ENCODE data around the gene NAMPT. TPM values are rescaled to one million over a fixed set of nuclear protein-coding genes. Genes with fewer than 3 reads are reported as not detected.

NAMPT gene
- total RNA-seq, 1 experiment from 2014 or later = 68.3 TPM

- no peak for DNase-seq (ENCODE audit: low spot score)
These were observed 11.6 kb downstream of the NAMPT start for GRCh38 chr7:106273009-106273668.

GRCh38 chr7:106270122-106270977 lies 14.4 kb downstream of the NAMPT start:
- no peak for DNase-seq (ENCODE audit: low spot score)

GRCh38 chr7:106269254-106269961 lies 15.4 kb downstream of the NAMPT start:
- no peak for DNase-seq (ENCODE audit: low spot score)

- DNase-seq (ENCODE audit: low spot score) = no peak
These were observed 19.6 kb downstream of the NAMPT start for GRCh38 chr7:106265133-106265532.

- DNase-seq (ENCODE audit: low spot score) = no peak
These were observed 22.4 kb downstream of the NAMPT start for GRCh38 chr7:106262221-106262881.

GRCh38 chr7:106260136-106260561 lies 24.6 kb downstream of the NAMPT start:
- DNase-seq (ENCODE audit: low spot score) = no peak

- DNase-seq (ENCODE audit: low spot score) = no peak
These were observed 26.0 kb downstream of the NAMPT start for GRCh38 chr7:106258789-106259188.

GRCh38 chr7:106257752-106258151 lies 27.0 kb downstream of the NAMPT start:
- DNase-seq (ENCODE audit: low spot score) = no peak

GRCh38 chr7:106256144-106256543 lies 28.6 kb downstream of the NAMPT start:
- no peak for DNase-seq (ENCODE audit: low spot score)

GRCh38 chr7:106255246-106255645 lies 29.5 kb downstream of the NAMPT start:
- no peak for DNase-seq (ENCODE audit: low spot score)

GRCh38 chr7:106254525-106255116 lies 30.2 kb downstream of the NAMPT start:
- no peak for DNase-seq (ENCODE audit: low spot score)

GRCh38 chr7:106252568-106252967 lies 32.2 kb downstream of the NAMPT start:
- DNase-seq (ENCODE audit: low spot score) = no peak

- no peak for DNase-seq (ENCODE audit: low spot score)
These were observed 35.3 kb downstream of the NAMPT start for GRCh38 chr7:106249488-106249887.

- DNase-seq (ENCODE audit: low spot score) = no peak
These were observed 36.2 kb downstream of the NAMPT start for GRCh38 chr7:106248600-106248999.

GRCh38 chr7:106247841-106248240 lies 36.9 kb downstream of the NAMPT start:
- no peak for DNase-seq (ENCODE audit: low spot score)

- no peak for DNase-seq (ENCODE audit: low spot score)
These were observed 37.7 kb downstream of the NAMPT start for GRCh38 chr7:106246902-106247711.

GRCh38 chr7:106243893-106244292 lies 40.9 kb downstream of the NAMPT start:
- peak; percentile 40 for DNase-seq (ENCODE audit: low spot score)

- DNase-seq (ENCODE audit: low spot score) = no peak
These were observed 45.4 kb downstream of the NAMPT start for GRCh38 chr7:106239406-106239805.

GRCh38 chr7:106238830-106239229 lies 46.0 kb downstream of the NAMPT start:
- DNase-seq (ENCODE audit: low spot score) = no peak

- DNase-seq (ENCODE audit: low spot score) = no peak
These were observed 48.7 kb downstream of the NAMPT start for GRCh38 chr7:106236065-106236464.

- DNase-seq (ENCODE audit: low spot score) = no peak
These were observed 50.4 kb downstream of the NAMPT start for GRCh38 chr7:106234425-106234824.
